ENCODE results near the gene TOM1. TPM values are rescaled to one million over a fixed set of nuclear protein-coding genes. Genes with fewer than 3 reads are reported as not detected.

Gene TOM1
- total and polyA plus RNA-seq, 10 of the 15 experiments (the other 5 are each of a cell fraction or from before 2014, with no cell fraction given) = 2.2 to 64.6 (median 40.3) TPM

GRCh38 chr22:35310556-35311550, 11.2 kb downstream of the TOM1 start (continued):
- TF ChIP-seq BCLAF1 (IDR thresholded peaks at IDR 0.05) (no peak), ZNF592 (IDR thresholded peaks at IDR 0.05) (no peak)

All from GM12878 (cell line).